ENCODE data around the gene CCR4. TPM values are rescaled to one million over a fixed set of nuclear protein-coding genes. Genes with fewer than 3 reads are reported as not detected.
A peak's percentile ranks its signal among the peaks of the same experiment; 100 is the strongest.

The CCR4 gene
- total RNA-seq, 2 donors from 2014 or later, result 0.11 TPM; not detected in 1

DNA sequence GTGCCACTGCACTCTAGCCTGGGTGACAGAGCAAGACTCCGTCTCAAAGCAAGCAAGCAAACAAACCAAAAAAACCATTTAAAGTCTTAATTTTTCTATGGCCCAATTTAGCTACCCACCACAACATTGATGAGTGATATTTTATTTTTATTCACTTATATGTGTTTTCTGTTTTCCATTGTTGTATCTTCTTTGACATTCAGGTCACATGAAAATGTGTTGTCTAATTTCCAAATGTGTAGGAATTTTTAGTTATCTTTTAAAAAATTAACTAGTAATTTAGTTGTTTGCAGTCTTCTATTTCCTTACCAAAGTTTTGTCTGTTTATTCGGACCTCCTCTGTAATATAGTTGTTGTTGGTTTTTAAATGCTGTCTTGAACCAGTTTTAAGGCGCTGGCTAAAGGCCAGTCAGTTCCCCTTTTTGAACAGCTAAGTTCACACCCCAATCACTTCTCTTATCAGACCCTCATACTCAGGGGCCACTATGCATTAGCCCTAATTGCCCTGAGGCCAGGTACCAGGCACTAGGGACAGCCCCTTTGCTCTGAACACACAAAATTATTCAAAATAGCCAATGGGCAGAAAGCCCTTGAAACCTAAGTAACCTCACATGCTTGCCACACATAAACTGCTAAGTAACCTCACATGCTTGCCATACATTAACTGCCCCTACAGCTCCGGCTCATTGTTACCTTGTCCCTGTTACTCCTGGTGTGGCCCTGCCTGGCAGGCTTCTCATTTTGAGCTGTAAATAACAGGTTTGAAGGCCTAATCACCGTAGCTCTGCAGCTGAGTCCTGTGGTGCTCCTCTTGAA is 4.3 kb upstream of the CCR4 start:
- no peak overlapping the region for H3K4me3 Mint-ChIP-seq
- no peaks in the 10 kb centered on the region for H3K36me3 Mint-ChIP-seq (ENCODE audit: low read depth)
- TF ChIP-seq CTCF (conservative IDR thresholded peaks at IDR 0.05), result no peak
- Histone ChIP-seq H3K4me3 (ENCODE audit: low read length) (no peak overlapping the region), H3K27ac (ENCODE audit: low read depth, low read length) (no peak overlapping the region), H3K4me1 (ENCODE audit: control insufficient read depth, insufficient read depth, low read length) (no peaks in the 10 kb centered on the region), H3K9ac (ENCODE audit: extremely low read depth, low read length, poor library complexity, severe bottlenecking) (no peak overlapping the region), H3K27me3 (ENCODE audit: control insufficient read depth, insufficient read depth, low read length, poor library complexity, severe bottlenecking) (no peaks in the 10 kb centered on the region), H3K9me3 (ENCODE audit: control insufficient read depth, low read length) (no peaks in the 10 kb centered on the region), H3K36me3 (ENCODE audit: control insufficient read depth, insufficient read depth, low read length) (no peaks in the 10 kb centered on the region)
- H3K27me3 Mint-ChIP-seq (ENCODE audit: insufficient read depth), result no peaks in the 10 kb centered on the region
- H3K4me1 Mint-ChIP-seq, result no peaks in the 10 kb centered on the region
- no peak overlapping the region for H3K27ac Mint-ChIP-seq
- no peak for DNase-seq
- no peaks in the 10 kb centered on the region for H3K9me3 Mint-ChIP-seq
- 84 to 90% methylated on average over 2 to 5 of the region's 5 CpGs for WGBS, 2 experiments (ENCODE audit: insufficient coverage in 1 of 2, insufficient read length in 1 of 2)

DNA sequence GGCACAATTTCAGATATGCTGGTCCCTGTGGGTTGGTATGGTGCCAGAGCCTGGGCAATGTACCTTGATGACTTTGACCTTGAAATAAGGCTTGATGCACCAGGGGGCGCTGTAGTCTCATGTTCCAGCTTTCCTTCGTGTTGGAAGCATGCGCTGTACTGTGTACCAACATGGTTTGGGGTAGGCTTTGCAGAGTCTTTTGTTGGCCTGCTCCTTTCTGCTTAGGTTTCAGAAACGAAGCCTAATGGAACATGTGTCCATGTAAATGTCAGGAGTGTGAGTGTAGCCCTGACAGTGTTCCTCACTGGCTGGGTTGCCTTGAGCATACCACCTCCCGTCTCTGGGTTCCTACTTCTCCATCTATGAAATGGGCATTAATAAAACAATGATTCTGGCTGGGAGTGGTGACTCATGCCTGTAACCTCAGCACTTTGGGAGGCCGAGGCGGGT is 3.6 kb upstream of the CCR4 start:
- H3K4me1 Mint-ChIP-seq, result no peaks in the 10 kb centered on the region
- Histone ChIP-seq H3K36me3 (ENCODE audit: control insufficient read depth, insufficient read depth, low read length) (no peaks in the 10 kb centered on the region), H3K27me3 (ENCODE audit: control insufficient read depth, insufficient read depth, low read length, poor library complexity, severe bottlenecking) (no peaks in the 10 kb centered on the region), H3K9me3 (ENCODE audit: control insufficient read depth, low read length) (no peaks in the 10 kb centered on the region), H3K4me1 (ENCODE audit: control insufficient read depth, insufficient read depth, low read length) (no peaks in the 10 kb centered on the region), H3K27ac (ENCODE audit: low read depth, low read length) (no peak overlapping the region), H3K9ac (ENCODE audit: extremely low read depth, low read length, poor library complexity, severe bottlenecking) (no peak overlapping the region), H3K4me3 (ENCODE audit: low read length) (no peak overlapping the region)
- peak; percentile 94 for TF ChIP-seq CTCF (conservative IDR thresholded peaks at IDR 0.05)
- H3K9me3 Mint-ChIP-seq, result no peaks in the 10 kb centered on the region
- H3K27ac Mint-ChIP-seq, result no peak overlapping the region
- peak; percentile 98 for DNase-seq
- WGBS, 2 experiments (ENCODE audit: insufficient coverage in 1 of 2, insufficient read length in 1 of 2), result 47 to 64% methylated on average over 6 to 7 of the region's 7 CpGs
- H3K4me3 Mint-ChIP-seq, result no peak overlapping the region
- no peaks in the 10 kb centered on the region for H3K27me3 Mint-ChIP-seq (ENCODE audit: insufficient read depth)
- H3K36me3 Mint-ChIP-seq (ENCODE audit: low read depth), result no peaks in the 10 kb centered on the region

DNA sequence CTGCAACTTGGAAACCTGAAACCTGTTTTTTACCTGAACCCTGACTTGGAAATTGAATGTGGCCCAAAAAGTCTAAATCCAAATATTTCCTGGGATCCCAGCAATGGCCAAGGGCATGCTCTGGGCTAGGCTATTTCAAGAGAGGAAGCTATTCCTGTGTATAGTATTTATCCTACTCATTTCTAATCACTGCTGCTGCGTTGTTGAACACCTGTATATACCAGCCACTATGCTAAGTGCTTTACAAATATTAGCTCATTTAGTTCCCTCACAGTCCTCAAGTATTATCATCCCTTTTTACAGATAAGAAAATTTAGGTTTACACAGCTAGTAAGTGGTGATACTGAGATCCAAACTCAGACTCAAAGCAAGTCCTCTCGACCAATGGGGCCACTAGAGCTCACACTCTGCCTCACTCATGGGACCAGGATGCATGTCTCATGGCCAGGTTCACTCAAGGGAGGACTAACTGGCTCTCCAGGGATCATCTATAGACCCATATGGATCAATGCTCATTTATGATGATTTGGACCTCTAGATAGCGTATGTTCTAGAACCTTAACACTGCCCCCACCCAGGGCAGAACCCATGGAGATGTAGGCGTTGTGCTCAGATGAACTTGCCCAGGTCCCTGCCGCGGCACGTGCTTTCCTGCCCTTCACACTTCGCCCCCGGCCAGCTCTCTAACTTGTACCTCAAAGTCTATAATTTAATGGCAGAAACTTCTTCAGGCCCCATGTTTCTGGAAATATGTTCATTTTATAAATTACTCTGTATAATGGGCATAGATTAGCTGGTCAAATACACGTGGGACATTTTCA is 2.6 kb upstream of the CCR4 start:
- no peak overlapping the region for H3K9ac ChIP-seq (ENCODE audit: extremely low read depth, low read length, poor library complexity, severe bottlenecking)
- 94 to 96% methylated on average over 5 to 10 of the region's 10 CpGs for WGBS, 2 experiments (ENCODE audit: insufficient coverage in 1 of 2, insufficient read length in 1 of 2)
- no peaks in the 10 kb centered on the region for H3K27me3 Mint-ChIP-seq (ENCODE audit: insufficient read depth)
- no peak overlapping the region for H3K27ac Mint-ChIP-seq
- no peaks in the 10 kb centered on the region for H3K9me3 Mint-ChIP-seq
- no peak overlapping the region for H3K4me3 Mint-ChIP-seq
- H3K4me3 ChIP-seq (ENCODE audit: low read length), result no peak overlapping the region
- H3K9me3 ChIP-seq (ENCODE audit: control insufficient read depth, low read length), result no peaks in the 10 kb centered on the region
- no peaks in the 10 kb centered on the region for H3K36me3 ChIP-seq (ENCODE audit: control insufficient read depth, insufficient read depth, low read length)
- no peaks in the 10 kb centered on the region for H3K4me1 Mint-ChIP-seq
- TF ChIP-seq CTCF (conservative IDR thresholded peaks at IDR 0.05), result no peak
- H3K27ac ChIP-seq (ENCODE audit: low read depth, low read length), result no peak overlapping the region
- no peaks in the 10 kb centered on the region for H3K36me3 Mint-ChIP-seq (ENCODE audit: low read depth)
- no peaks in the 10 kb centered on the region for H3K27me3 ChIP-seq (ENCODE audit: control insufficient read depth, insufficient read depth, low read length, poor library complexity, severe bottlenecking)
- DNase-seq, result no peak
- H3K4me1 ChIP-seq (ENCODE audit: control insufficient read depth, insufficient read depth, low read length), result no peaks in the 10 kb centered on the region

All from endodermal cell (in vitro differentiated cells).